Effector memory CD4-positive, alpha-beta T cell (primary cell): ENCODE measurements around the gene WNT6.

Experiments
- DNase-seq, 3 donors: peaks; one replicate each; pipeline ENCODE4 v3.0.0-alpha.2; 2020
- H3K27ac ChIP-seq: 2 replicates; pipeline ENCODE4 v1.7.0; 2013; ENCODE audit warnings: mild to moderate bottlenecking, low read length, moderate library complexity; ENCODE audit not compliant: insufficient read depth, poor library complexity, severe bottlenecking
- H3K27me3 ChIP-seq: replicated peaks from 2 replicates; pipeline ENCODE4 v1.7.0; 2013; ENCODE audit warnings: mild to moderate bottlenecking, low read length; ENCODE audit not compliant: insufficient read depth, control insufficient read depth, poor library complexity, severe bottlenecking
- H3K36me3 ChIP-seq: 2 replicates; pipeline ENCODE4 v1.7.0; 2013; ENCODE audit warnings: mild to moderate bottlenecking, low read length, moderate library complexity; ENCODE audit not compliant: control insufficient read depth, insufficient read depth
- H3K4me1 ChIP-seq: 2 replicates; pipeline ENCODE4 v1.7.0; 2013; ENCODE audit warnings: low read length, mild to moderate bottlenecking; ENCODE audit not compliant: control insufficient read depth, insufficient read depth, poor library complexity, severe bottlenecking
- H3K4me3 ChIP-seq: 2 replicates; pipeline ENCODE4 v1.7.0; 2013; ENCODE audit warnings: low read length, low read depth, mild to moderate bottlenecking; ENCODE audit not compliant: insufficient read depth, poor library complexity, severe bottlenecking
- H3K9me3 ChIP-seq: 2 replicates; pipeline ENCODE4 v1.7.0; 2013; ENCODE audit warnings: mild to moderate bottlenecking, low read length, moderate library complexity; ENCODE audit not compliant: control insufficient read depth

WNT6 gene

DNA sequence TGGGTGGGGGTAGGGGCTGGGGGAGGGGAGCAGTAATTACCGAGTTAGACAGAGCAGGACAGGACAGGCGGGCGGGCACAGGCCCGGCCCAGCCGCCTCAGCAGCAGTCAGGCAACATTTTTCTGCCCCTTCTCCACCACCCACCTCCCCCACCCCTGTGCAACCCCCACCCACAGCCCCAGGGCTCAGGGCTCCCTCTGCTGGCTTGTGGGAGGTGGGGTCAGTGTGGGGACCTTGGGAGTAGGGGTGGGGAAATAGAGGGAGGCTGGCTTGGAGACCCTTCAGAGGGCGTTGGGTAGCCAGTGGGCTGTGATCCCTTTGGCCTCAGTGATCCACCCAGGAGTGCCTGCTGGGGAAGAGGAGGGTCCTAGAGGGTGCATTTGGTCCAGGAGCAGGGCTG lies 6.4 kb downstream of the WNT6 start:
- Histone ChIP-seq H3K27ac (no peak overlapping the region), H3K4me1 (peaks cover 6% of the 10 kb centered on the region), H3K36me3 (no peaks in the 10 kb centered on the region), H3K4me3 (no peak overlapping the region), H3K27me3 (peaks cover 16% of the 10 kb centered on the region), H3K9me3 (no peaks in the 10 kb centered on the region)
- DNase-seq = no peak

DNA sequence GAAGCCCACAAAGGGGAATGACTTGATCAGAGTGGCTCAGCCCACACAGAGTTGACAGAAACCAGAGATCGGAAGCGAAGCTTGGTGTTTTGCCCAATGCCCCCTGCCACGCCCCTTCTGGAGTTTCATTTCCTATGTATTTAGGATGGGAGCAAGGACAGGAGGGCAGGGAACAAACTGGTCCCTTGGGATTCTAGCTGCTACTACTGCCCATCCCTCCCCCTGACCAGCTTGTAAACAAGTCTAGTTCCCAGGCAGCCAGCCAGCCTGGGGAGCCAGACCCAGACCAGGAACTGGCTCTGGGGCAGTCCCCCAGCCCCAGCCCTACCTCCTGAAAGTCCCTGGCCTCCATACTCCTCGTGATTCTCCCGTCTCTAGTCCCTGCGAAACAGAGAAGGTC lies 8.3 kb downstream of the WNT6 start:
- Histone ChIP-seq H3K9me3 (no peaks in the 10 kb centered on the region), H3K4me1 (peaks cover 8% of the 10 kb centered on the region), H3K27me3 (peaks cover 14% of the 10 kb centered on the region), H3K4me3 (no peak overlapping the region), H3K36me3 (no peaks in the 10 kb centered on the region), H3K27ac (no peak overlapping the region)
- DNase-seq = no peak

DNA sequence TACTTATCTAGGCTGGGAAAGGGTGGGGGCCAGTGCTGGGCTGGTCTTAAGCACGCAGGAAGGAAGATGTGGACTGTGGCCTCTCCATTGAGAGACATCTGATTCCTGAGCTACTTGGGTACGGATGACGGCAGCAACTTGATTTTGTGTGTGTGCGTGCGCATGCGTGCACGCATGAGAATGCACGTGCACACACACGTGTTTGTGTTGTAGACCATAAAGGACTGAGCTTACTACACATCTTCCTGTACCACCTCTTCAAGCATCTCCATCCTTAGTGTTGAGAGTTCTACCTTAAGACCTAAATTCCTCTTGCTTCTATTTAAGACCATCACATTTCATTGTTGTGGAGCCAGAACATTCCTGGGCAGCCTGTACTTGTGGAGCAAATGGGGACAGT lies 9.5 kb downstream of the WNT6 start:
- H3K4me1 ChIP-seq = peaks cover 18% of the 10 kb centered on the region
- no peak overlapping the region for H3K27ac ChIP-seq
- DNase-seq = no peak
- no peaks in the 10 kb centered on the region for H3K9me3 ChIP-seq
- peaks cover 25% of the 10 kb centered on the region for H3K27me3 ChIP-seq
- no peaks in the 10 kb centered on the region for H3K36me3 ChIP-seq
- no peak overlapping the region for H3K4me3 ChIP-seq

DNA sequence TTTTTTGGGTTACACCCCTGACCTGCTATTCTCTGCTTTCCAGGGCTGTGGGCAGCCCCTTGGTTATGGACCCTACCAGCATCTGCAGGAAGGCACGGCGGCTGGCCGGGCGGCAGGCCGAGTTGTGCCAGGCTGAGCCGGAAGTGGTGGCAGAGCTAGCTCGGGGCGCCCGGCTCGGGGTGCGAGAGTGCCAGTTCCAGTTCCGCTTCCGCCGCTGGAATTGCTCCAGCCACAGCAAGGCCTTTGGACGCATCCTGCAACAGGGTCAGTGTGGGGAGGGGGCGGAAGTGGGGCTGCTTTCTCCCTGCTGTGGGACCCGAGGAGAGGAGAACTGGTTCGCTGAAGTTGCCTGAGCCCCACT lies 11.4 kb downstream of the WNT6 start:
- no peak for DNase-seq
- Histone ChIP-seq H3K36me3 (no peaks in the 10 kb centered on the region), H3K27me3 (peaks cover 29% of the 10 kb centered on the region), H3K9me3 (no peaks in the 10 kb centered on the region), H3K4me1 (peaks cover 18% of the 10 kb centered on the region), H3K4me3 (peak overlapping the region; percentile 43), H3K27ac (no peak overlapping the region)

DNA sequence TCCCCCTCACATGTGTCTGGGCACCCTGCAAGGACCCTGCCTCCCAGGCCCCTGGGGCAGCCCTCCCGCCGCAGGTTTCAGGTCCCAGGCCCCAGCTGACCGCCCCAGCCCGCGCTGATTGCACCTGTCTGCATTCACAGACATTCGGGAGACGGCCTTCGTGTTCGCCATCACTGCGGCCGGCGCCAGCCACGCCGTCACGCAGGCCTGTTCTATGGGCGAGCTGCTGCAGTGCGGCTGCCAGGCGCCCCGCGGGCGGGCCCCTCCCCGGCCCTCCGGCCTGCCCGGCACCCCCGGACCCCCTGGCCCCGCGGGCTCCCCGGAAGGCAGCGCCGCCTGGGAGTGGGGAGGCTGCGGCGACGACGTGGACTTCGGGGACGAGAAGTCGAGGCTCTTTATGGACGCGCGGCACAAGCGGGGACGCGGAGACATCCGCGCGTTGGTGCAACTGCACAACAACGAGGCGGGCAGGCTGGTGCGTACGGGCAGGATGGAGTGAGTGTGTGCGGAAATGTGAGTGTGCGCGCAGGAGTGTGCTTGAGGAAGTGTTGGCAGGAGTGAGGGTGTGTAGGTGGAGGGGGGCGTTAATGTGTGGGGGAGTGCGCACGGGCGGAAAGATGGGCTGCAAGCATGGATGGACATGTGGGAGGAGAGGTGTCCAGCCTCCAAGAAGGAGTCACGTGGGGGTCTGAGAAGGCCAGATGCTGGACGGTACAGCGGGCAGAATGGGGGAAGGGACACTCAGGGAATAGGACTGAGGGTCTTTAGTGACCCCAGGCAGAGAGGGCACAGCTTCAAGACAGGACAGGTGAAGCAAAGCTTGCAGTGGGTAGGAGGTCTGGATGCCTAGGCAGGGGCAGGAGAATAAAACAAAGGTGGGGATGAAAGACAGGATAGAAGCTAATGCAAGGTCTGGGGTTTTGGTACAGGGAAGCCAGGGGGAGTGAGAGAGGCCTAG lies 12.0 kb downstream of the WNT6 start:
- Histone ChIP-seq H3K4me1 (peaks cover 18% of the 10 kb centered on the region), H3K4me3 (peak overlapping the region; percentile 43), H3K9me3 (no peaks in the 10 kb centered on the region), H3K36me3 (no peaks in the 10 kb centered on the region), H3K27me3 (peaks cover 29% of the 10 kb centered on the region), H3K27ac (no peak overlapping the region)
- no peak for DNase-seq

DNA sequence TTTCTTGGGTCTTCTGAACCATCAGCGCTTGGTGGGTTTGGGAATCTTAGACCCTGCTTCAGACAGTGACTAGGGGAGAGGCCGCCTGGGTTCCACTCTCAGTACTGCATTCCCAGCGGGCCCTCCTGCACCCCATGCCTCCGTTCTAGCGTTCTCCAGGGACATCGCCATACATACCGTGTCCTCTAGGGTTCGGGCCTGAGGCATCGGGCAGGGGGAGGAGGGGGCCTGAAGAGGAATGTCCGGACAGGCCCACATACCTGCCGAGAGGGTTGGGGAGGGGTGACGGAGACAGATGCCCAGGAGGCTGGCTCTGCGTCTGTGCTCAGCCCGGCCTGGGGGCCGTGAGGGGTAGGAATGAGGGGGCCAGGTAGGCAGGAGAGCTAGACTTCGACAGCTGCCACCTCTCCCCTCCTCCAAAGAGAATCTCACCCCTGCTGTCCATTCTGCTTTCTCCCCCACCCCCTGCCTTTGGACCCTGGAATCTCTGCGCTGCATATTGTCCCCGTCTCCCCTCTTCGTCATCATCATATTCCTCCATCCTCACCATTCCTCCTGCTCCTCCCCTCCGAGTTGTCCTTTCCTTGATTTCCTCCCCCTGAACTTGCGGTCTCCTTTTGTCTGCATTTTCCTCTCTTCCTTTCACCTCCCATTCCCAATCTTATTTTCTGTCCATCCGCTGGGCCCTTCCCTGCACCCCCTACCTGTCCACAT lies 13.2 kb downstream of the WNT6 start:
- H3K9me3 ChIP-seq = no peaks in the 10 kb centered on the region
- H3K27ac ChIP-seq = no peak overlapping the region
- peaks cover 29% of the 10 kb centered on the region for H3K27me3 ChIP-seq
- peak overlapping the region; percentile 22 for H3K4me3 ChIP-seq
- H3K4me1 ChIP-seq = peaks cover 28% of the 10 kb centered on the region
- no peak for DNase-seq
- no peaks in the 10 kb centered on the region for H3K36me3 ChIP-seq

DNA sequence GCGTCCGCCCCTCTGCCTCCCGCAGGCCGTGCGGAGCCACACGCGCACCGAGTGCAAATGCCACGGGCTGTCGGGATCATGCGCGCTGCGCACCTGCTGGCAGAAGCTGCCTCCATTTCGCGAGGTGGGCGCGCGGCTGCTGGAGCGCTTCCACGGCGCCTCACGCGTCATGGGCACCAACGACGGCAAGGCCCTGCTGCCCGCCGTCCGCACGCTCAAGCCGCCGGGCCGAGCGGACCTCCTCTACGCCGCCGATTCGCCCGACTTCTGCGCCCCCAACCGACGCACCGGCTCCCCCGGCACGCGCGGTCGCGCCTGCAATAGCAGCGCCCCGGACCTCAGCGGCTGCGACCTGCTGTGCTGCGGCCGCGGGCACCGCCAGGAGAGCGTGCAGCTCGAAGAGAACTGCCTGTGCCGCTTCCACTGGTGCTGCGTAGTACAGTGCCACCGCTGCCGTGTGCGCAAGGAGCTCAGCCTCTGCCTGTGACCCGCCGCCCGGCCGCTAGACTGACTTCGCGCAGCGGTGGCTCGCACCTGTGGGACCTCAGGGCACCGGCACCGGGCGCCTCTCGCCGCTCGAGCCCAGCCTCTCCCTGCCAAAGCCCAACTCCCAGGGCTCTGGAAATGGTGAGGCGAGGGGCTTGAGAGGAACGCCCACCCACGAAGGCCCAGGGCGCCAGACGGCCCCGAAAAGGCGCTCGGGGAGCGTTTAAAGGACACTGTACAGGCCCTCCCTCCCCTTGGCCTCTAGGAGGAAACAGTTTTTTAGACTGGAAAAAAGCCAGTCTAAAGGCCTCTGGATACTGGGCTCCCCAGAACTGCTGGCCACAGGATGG lies 14.0 kb downstream of the WNT6 start:
- DNase-seq = no peak
- no peaks in the 10 kb centered on the region for H3K9me3 ChIP-seq
- H3K36me3 ChIP-seq = no peaks in the 10 kb centered on the region
- H3K4me3 ChIP-seq = peak overlapping the region; percentile 22
- H3K27ac ChIP-seq = no peak overlapping the region
- peaks cover 28% of the 10 kb centered on the region for H3K4me1 ChIP-seq
- H3K27me3 ChIP-seq = peaks cover 29% of the 10 kb centered on the region

DNA sequence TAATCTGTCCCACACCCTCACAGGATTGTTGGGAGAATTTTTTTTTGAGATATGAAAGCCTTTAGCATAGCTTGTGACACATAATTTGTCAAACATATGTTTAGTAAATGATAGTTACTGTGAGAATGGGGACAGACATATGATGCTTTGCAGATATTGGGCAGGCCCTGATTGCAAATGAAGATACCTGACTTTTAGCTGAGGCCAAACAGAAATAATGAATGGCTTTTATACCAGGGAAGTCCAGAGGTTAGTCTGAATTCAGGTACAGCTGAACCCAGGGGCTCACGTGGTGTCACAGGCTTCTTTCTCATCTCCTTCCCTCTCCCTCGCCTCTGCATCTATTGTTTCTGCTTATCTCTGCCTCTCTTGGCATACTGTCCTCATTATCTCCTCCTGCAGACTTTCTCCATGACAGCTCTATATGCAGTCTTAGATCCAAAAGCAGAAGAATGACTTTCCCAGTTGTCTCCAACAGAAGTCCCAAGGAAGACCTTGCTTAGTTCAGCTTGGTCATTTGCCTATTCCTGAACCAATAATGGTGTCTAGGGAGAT lies 16.2 kb downstream of the WNT6 start:
- DNase-seq = no peak
- H3K4me3 ChIP-seq = no peak overlapping the region
- peaks cover 27% of the 10 kb centered on the region for H3K27me3 ChIP-seq
- H3K27ac ChIP-seq = no peak overlapping the region
- H3K36me3 ChIP-seq = no peaks in the 10 kb centered on the region
- H3K9me3 ChIP-seq = no peaks in the 10 kb centered on the region
- H3K4me1 ChIP-seq = peaks cover 38% of the 10 kb centered on the region

DNA sequence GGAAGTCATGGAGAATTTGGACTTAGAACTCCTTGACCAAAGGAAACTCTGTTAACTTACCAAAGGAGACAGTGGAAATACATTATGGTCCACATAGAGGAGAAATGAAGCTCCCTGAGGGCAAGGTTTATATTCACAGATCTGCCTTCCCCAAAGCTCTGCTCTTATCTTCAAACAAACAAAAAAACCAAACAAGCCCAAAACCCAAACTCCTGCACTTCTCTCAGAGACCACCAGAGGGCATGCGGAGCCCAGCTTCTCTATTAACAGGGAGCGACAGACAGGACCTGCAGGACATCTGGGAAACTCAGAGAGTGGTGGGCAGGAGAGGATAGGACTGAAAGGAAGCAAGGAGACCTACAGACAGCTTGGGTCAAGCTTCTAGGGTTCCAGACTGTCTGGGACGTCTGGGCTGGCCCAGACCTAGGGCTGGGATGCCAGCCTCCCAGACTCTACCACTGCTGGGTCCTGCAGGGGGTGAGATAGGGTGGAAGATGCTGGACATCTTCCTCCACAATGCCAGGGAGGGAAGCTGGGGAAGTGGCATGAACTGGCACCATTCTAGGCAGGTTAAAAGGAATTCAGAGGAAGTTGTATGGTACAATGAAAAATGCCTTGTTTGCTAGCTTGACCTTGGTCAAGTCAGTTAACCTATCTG lies 17.1 kb downstream of the WNT6 start:
- Histone ChIP-seq H3K36me3 (no peaks in the 10 kb centered on the region), H3K27ac (no peak overlapping the region), H3K4me3 (no peak overlapping the region), H3K9me3 (no peaks in the 10 kb centered on the region), H3K27me3 (peaks cover 22% of the 10 kb centered on the region), H3K4me1 (peaks cover 40% of the 10 kb centered on the region)
- DNase-seq = peak; percentile 45 to 63 (median 62)
